Ishikawa (cell line): Measurements from ENCODE around the gene LDAH.

Experiments used
- CEBPB ChIP-seq: IDR thresholded peaks from 2 replicates; pipeline ENCODE4 v1.6.1; 2012
- CREB1 ChIP-seq: IDR thresholded peaks from 2 replicates; pipeline ENCODE4 v1.6.1; 2012; ENCODE audit warnings: low read depth
- EGR1 ChIP-seq: IDR thresholded peaks from 2 replicates; pipeline ENCODE4 v1.6.1; 2012
- EP300 ChIP-seq: IDR thresholded peaks from 2 replicates; pipeline ENCODE4 v1.6.1; 2012; ENCODE audit warnings: borderline replicate concordance
- FOXM1 ChIP-seq: IDR thresholded peaks from 2 replicates; pipeline ENCODE4 v1.6.1; 2012; ENCODE audit warnings: low read depth, borderline replicate concordance
- MAX ChIP-seq: IDR thresholded peaks from 2 replicates; pipeline ENCODE4 v1.6.1; 2012
- NFIC ChIP-seq: IDR thresholded peaks from 2 replicates; pipeline ENCODE4 v1.6.1; 2012
- RAD21 ChIP-seq: IDR thresholded peaks from 2 replicates; pipeline ENCODE4 v1.6.1; 2012; ENCODE audit warnings: low read depth
- REST ChIP-seq: IDR thresholded peaks from 2 replicates; pipeline ENCODE4 v1.6.1; 2012; ENCODE audit warnings: low read depth, mild to moderate bottlenecking
- TAF1 ChIP-seq: IDR thresholded peaks from 2 replicates; pipeline ENCODE4 v1.6.1; 2012; ENCODE audit warnings: low read depth, mild to moderate bottlenecking
- TCF12 ChIP-seq: IDR thresholded peaks from 2 replicates; pipeline ENCODE4 v1.6.1; 2012; ENCODE audit warnings: low read depth
- TEAD4 ChIP-seq: IDR thresholded peaks from 2 replicates; pipeline ENCODE4 v1.6.1; 2012
- YY1 ChIP-seq: IDR thresholded peaks from 2 replicates; pipeline ENCODE4 v1.6.1; 2012; ENCODE audit warnings: low read depth
- ZBTB7A ChIP-seq: IDR thresholded peaks from 2 replicates; pipeline ENCODE4 v1.6.1; 2012; ENCODE audit warnings: low read depth

LDAH gene

GRCh38 chr2:20671036-20671735, 151.7 kb downstream of the LDAH start:
- TF ChIP-seq RAD21: no peak
- TF ChIP-seq CREB1: no peak
- no peak for TF ChIP-seq NFIC
- no peak for TF ChIP-seq MAX
- TF ChIP-seq YY1: no peak
- no peak for TF ChIP-seq ZBTB7A
- no peak for TF ChIP-seq REST
- no peak for TF ChIP-seq EP300
- no peak for TF ChIP-seq CEBPB

GRCh38 chr2:20670315-20671035, 152.4 kb downstream of the LDAH start:
- TF ChIP-seq YY1 (no peak), ZBTB7A (no peak), TAF1 (no peak), CEBPB (no peak), CREB1 (no peak), TEAD4 (no peak), REST (no peak)

GRCh38 chr2:20669562-20670314, 153.2 kb downstream of the LDAH start:
- TF ChIP-seq CREB1 (no peak), FOXM1 (no peak), REST (no peak), EGR1 (no peak), EP300 (no peak)

- no peak for TF ChIP-seq EGR1
- no peak for TF ChIP-seq YY1
- TF ChIP-seq REST: no peak
- no peak for TF ChIP-seq NFIC
- TF ChIP-seq FOXM1: no peak
- TF ChIP-seq TCF12: no peak
- TF ChIP-seq TAF1: no peak
- TF ChIP-seq EP300: no peak
- no peak for TF ChIP-seq MAX
- no peak for TF ChIP-seq CREB1
Measured at GRCh38 chr2:20668871-20669475, 153.9 kb downstream of the LDAH start.
